HG02763 (cell line): ENCODE data around the gene MEA1.

Source experiments
- ATAC-seq: cut with Tn5 transposase; IDR thresholded peaks from one replicate; pipeline ENCODE4 v1.9.1; 2021; ENCODE audit warnings: mild to moderate bottlenecking, moderate library complexity; ENCODE audit not compliant: unreplicated experiment

Gene MEA1

GRCh38 chr6:42978487-42978838 is 35.3 kb downstream of the MEA1 start:
- no peak for ATAC-seq

- ATAC-seq, result no peak
Measured at GRCh38 chr6:42974919-42975505, 38.7 kb downstream of the MEA1 start.

- no peak for ATAC-seq
Measured at GRCh38 chr6:42973926-42974325, 39.8 kb downstream of the MEA1 start.

- ATAC-seq, result no peak
Measured at GRCh38 chr6:42971746-42972327, 41.9 kb downstream of the MEA1 start.

GRCh38 chr6:42970871-42971612 is 42.7 kb downstream of the MEA1 start:
- no peak for ATAC-seq

GRCh38 chr6:42969934-42970333 is 43.8 kb downstream of the MEA1 start:
- ATAC-seq, result no peak

GRCh38 chr6:42969431-42969830 is 44.3 kb downstream of the MEA1 start:
- no peak for ATAC-seq

- ATAC-seq, result no peak
Measured at GRCh38 chr6:42968783-42969182, 45.0 kb downstream of the MEA1 start.

GRCh38 chr6:42968126-42968701 is 45.5 kb downstream of the MEA1 start:
- no peak for ATAC-seq

GRCh38 chr6:42967228-42967627 is 46.5 kb downstream of the MEA1 start:
- ATAC-seq, result no peak

GRCh38 chr6:42966571-42966970 is 47.2 kb downstream of the MEA1 start:
- no peak for ATAC-seq

GRCh38 chr6:42963855-42964605 is 49.7 kb downstream of the MEA1 start:
- no peak for ATAC-seq

- ATAC-seq, result no peak
Measured at GRCh38 chr6:42963179-42963854, 50.4 kb downstream of the MEA1 start.

- no peak for ATAC-seq
Measured at GRCh38 chr6:42962502-42963178, 51.1 kb downstream of the MEA1 start.

- ATAC-seq, result no peak
Measured at GRCh38 chr6:42962096-42962495, 51.6 kb downstream of the MEA1 start.
